HK-2 (cell line): Measurements from ENCODE around the gene GRIP1.

ENCODE experiments used
- DNase-seq: peaks from one replicate; pipeline ENCODE4 v3.0.0-alpha.2; 2018; ENCODE audit not compliant: unreplicated experiment

The GRIP1 gene

DNA sequence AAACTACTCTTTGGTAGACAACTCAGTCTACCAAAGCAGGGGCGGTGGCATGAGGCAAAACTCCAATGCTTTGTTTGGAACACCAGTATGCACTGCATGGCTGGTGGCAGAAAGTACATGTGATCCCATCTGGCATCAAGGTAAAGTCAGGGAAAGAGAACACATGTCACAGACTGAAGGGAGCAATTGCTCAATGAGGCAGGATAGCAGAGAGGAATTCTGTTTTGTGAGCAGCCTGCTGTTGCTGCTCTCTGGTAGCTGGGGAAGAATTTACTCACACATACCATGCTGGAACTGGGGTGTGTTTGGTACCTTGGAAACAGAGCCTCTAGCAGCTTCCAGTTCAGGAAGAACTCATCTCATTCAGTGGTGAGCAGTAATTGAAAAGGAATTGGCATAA lies 291.8 kb downstream of the GRIP1 start:
- DNase-seq = no peak

DNA sequence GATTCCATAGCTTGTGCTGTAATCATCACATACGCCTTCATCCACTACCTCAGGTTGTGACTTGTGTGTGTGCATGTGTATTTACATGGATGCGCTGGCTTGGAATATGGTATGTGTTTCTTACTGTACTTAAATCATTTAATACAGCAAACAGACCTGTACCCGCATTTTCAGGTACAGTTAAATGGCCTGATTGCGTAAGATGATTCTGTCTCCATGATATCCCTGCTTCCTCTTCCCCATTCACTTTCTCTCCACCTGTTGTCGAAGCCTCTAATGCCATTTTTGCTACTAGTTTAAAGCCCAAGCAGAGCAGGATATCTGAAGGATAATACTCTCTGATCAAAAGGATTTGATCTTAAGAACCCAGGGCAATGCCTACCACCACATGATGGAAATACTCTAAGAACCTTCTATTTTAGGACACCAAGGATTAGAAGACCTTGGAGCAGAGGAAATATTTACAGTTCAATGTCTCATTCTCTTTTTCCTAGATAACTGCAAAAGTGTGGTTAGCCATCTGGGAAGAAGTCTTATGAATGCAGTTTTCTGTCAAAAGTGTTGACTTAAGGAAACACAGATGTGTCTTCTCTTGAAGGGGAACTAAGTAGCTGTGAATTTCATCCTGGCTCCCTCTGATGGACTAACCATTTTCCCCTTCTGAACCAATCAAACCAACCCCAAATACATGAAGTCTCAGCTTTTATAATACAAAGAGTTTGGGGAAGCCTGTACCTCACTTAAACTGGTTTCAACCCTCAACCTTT lies 297.9 kb downstream of the GRIP1 start:
- no peak for DNase-seq

DNA sequence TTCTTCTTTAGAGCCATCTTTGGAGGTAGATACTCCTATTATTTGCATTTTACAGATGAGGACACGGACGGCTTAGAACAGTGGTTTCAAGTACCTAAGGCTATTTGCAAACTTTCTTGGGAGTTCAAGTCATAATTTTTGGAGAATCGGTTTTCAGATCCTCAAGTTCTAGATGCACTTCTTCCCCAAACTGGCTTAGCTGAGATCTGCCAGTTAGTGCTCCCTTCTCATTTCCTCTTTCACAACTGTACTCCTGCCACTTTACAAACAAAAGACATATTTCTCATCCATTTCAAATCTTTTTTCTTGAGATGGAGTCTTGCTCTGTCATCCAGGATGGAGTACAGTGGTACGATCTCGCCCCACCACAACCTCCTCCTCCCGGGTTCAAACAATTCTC lies 299.3 kb downstream of the GRIP1 start:
- no peak for DNase-seq

DNA sequence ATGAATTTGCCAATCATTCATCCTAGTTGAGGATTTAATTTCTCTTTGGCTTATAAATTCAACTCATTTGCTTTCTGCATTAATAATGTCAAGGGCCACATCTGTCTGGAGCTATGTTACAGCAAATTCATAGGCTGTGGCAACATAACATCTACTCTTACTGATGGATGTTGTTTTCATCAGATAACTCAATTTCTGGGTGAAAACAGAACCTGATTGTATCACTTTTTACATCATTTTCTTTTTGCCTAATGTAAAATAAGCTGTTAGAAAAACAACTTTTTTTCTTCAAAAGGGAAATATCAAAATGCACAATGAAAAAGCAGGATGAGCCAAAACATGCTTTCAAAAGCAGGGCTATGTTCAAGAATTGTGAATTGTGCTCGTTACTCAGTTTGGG lies 303.3 kb downstream of the GRIP1 start:
- no peak for DNase-seq

DNA sequence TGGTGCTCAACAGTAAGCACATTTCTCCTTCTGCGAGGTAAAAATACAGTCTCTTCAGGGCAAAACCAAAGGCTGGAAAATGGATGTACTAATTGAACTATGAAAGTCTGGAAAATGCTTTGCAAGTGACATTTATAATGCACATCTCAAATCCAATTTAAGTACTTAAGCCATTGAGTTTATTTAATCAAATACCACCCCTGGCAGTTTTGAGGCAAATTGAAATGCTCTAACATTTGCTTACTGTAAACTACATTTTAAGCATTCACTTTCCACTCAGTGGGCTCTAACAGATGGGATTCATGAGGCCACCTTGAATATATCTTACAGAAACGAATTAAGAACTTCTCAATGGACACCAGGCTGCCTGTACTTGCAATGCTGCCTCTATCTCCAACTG lies 306.9 kb downstream of the GRIP1 start:
- DNase-seq = no peak

DNA sequence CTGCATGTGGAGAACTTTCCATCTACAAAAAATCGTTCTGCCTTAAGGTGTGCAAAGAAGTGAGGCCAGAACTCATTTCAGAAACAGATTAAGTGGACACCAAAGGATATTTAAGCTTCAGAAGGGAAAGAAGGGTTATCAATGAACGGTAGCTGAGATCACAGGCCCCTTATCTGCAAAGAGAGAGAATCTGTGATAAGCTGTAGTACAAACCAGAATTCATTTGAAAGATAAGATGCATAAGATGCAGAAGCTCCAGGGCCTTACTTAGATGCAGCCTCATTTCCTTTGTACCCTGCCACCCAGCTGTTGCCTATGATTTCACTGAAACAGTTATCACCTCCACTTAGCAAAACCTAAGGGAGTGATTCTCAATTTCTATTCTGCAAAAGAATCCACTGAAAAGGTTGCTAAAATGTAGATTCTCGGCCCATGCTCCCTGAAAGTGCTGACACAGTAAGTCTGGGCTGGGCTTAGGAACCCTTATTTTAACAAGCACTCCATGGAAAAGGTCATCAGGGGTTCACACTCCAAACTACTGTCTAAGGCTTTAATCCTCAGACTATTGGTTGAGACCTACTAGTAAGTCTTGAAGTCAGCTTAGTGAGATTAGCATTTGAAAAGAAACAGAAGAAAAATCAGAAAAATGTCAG lies 311.7 kb downstream of the GRIP1 start:
- DNase-seq = no peak

DNA sequence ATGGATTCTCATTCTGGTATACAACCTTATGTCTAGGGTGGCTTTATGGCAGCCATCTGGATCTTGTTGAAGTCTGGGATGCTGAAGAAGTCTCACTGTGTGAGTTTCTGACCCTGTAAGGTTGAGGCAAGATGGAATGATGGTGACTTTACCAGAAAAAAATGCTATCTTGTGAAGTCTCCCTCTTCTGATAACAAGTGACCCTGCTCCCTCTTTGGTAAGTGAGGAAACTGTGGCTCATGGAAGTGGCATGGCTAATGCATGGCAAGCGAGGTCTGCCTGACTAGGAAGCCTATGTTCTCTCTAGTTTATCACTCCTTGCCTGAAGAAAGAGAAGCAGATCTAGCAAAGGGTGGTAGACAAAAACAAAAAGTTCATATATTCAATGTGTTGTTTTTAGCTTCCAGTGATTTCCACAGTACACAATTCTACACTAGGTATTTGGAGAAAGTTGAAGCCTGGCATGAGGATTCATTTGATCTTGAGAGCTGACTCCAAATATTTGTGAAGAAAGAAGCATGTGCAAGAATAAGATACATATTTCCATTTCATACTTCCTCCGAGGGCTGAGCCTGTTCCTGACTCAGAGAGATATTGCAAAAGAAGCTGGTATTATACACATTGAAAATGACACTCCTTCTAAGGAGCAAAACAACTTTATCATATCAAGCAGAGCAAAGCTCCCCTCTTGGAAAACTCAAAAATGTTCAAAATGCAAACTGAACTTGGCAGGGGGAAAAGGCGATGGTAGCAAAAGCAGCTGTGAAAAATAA lies 313.0 kb downstream of the GRIP1 start:
- DNase-seq = no peak

DNA sequence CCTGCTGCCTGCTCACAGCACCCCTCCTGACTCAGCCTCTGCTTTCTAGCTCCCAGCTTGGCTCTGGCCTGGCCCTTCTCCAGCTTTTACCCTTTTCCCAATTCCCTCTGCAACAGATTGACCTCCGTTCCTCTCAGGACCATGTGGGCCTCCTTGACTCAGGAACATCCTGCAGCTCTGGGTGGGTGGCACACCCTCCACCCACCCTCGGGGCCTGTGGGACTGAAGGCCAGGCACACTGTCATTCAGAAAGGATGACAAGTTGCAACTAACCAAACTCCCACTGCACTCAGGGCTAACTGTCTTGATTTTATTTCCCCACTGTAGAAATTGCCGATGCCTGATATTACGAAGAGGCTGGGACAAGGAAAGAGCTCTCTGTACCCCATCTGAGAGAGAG lies 317.2 kb downstream of the GRIP1 start:
- no peak for DNase-seq

DNA sequence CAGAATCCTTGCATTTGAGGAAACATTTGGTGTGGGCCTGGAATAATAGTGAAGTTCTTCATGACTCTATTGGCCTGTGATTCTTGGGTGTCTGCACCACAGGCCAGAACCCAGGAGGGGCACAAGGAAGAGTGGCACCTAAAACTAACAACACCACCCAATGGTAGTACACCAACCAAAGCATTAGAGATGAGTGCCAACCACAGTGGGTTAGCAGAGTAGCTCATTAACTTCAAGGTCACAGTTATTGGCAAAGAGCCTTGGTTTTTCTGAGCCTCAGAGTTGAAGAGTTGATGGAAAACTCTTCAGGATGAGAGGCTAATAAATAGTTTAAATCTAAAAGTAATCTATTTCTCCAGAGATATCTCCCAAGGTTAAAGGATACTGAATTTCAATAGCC lies 319.6 kb downstream of the GRIP1 start:
- no peak for DNase-seq

DNA sequence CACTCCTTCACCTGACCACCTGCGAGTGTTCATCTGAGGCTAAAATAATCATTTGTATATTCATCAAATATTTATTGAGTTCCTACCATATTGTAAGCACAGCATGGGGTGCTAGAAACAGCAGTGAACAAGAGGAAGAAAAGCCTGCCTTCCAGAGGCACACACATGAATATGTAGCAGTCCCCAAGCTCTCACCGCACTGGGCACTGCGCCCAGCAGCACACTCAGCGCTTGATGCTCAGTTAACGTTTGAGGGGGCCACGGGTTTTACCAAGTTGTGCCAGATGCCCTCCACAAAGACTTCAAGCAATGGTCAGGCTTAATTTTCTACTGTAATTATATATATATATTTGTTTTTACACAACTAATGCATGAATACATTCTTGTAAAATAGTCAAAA lies 324.6 kb downstream of the GRIP1 start:
- DNase-seq = no peak

DNA sequence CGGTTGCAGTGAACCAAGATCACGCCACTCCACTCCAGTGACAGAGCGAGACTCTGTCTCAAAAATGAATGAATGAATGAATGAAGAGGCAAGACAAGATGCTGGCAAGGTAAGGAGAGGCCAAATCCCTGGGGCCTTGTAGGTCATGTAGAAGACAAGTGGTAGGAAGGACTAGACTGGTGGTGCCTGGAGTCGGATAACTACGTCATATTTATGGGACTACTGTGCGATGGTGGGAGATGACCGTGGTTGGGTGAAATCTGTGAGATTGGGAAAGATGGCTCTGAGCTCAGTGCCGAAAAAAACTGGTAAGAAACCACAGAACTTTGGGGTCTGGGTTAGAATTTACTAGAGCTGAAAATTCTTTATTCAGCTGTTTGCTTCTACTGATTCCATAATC lies 326.0 kb downstream of the GRIP1 start:
- no peak for DNase-seq

DNA sequence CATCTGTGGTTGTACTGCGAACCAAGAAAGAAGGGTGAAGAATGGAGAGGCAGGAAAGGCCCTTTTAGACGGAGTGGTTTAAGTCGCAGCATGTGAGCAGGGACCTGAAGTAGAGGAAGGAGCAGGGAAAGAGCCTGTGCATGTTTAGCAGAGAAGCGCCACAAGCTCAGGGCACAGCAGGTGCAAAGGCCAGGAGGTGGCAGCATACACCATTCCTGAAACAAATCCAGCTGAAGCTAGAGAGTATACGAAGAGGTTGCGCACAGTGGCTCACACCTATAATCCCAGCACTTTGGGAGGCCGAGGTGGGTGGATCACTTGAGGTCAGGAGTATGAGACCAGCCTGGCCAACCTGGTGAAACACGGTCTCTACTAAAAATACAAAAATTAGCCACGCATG lies 326.7 kb downstream of the GRIP1 start:
- peak; percentile 32 for DNase-seq

DNA sequence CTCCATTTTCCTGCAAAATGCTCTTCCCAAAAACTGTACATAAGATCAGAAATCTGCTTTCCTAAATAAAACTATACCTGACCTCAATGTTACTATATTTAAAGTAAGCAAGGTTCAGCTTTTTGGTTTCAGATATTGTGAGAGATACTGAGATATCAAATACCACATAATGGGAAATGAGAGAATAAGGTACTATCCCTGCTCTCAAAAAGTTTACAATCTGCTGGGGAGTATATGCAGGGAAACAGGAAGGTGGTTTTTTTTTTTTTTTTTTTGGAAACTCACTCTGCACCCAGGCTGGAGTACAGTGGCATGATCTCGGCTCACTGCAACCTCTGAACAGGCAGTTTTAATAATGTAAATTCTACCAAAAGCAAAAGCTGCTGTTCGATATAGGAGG lies 327.6 kb downstream of the GRIP1 start:
- no peak for DNase-seq

DNA sequence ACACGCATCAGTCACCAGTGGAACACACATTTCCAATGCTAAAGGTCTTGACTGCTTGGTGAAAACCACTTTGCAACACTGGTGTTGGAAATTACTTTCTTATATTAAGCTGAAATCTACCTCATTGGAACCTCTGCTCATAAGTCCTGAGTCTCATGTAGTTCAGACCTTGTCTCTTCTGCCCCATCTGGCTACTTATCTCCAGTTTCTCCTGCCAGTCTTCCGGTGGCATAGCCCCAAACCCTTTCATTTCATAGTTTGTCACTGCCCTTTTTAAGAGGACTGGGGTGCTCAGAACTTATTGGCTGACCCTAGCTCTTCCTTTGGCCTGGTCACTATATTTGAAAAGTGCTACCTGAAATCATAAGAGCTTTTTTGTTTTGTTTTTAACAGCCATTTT lies 332.9 kb downstream of the GRIP1 start:
- DNase-seq = no peak

DNA sequence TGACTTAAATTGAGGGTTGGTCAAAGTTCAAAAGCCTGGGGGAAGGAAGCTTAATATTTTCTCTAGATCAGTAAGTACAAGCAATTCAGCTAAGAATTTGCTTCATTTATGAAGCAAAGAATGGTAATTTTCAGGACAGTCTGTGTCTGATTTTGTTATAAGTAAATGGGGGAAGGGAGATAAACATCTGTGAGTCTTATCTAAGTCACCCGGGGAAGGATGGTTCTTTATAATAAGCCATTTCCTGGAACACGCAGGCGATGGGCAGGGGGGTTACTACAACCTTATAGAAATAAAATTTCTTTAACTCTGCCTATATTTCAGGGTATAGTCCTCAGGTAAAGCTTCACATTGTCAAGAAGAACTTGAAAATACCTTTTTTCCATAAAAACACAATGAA lies 333.7 kb downstream of the GRIP1 start:
- no peak for DNase-seq

DNA sequence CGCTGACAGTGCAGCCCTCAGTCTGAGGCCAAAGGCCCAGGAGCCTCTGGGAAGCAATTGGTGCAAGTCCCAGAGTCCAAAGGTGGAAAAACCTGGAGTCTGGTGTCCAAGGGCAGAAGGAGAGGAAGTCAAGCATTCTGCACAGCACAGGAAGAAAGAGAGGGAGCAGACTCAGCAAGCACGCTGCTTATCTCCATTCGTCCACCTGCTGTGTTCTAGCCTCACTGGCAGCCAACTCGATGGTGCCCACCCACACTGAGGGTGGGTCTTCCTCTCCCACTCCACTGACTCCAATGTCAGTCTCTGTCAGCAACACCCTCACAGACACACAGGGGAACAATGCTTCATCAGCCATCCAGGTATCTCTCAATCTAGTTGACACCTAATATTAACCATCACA lies 337.8 kb downstream of the GRIP1 start:
- DNase-seq = no peak

DNA sequence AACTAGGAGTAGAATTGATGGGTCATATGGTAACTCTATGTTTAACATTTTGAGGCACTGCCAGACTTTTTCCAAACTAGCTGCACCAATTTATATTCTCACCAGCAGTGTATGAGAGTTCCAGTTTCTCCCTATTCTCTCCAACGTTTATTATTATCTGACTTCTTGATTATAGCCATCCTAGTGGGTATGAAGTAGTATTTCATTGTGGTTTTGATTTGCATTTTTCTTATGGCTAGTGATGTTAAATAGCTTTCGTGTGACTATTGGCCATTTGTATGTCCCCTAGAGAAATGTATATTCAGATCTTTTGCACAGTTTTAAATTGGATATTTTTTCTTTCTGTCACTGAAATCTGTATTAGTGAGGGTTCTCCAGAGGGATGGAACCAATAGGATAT lies 338.7 kb downstream of the GRIP1 start:
- no peak for DNase-seq

DNA sequence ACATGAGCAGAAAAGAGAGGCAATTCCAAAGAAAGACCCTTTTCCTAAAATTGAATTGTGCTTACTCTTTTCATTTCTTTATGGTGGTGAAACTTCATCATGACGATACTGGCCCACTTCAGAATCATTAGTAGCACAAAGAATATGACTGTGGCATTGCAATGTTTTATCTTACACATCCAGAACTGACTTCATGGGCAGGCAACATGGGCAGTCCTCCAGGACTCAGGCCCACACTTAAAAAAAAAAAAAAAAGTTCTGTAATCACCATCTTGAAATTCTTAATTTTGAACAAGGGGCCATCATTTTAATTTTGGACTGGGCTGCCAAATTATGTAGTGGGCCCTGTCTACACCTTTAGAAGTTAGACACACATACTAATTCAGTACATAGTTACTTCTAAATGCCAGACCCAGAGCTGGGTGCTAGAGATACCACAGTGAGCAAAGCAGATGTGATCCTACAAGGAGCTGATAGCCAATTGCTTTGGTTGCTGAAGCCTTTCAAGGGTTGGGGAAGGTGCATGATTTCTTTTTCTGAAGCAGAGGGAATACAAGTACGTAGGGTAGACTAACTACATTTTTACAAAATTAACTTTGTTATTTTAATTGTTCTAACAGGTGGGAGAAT lies 341.4 kb downstream of the GRIP1 start:
- DNase-seq = no peak

DNA sequence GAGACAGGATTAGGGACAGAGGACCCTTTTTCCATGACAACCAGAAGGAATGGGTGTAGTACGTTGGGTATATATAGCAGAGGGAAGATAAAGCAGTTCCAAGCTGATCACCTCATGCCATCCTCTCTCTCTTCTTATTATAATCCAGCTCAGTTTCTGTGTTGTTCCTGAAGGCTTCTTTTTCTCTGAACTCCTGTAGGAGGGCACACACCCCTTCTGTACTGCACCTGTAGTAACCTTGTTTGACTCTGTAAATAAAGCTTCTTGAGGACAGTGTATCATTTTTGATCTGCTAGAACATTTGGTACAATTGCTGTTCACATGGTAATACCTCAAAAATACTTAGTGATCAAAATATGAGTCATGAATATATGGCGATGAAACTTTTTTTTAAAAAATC lies 343.1 kb downstream of the GRIP1 start:
- no peak for DNase-seq

DNA sequence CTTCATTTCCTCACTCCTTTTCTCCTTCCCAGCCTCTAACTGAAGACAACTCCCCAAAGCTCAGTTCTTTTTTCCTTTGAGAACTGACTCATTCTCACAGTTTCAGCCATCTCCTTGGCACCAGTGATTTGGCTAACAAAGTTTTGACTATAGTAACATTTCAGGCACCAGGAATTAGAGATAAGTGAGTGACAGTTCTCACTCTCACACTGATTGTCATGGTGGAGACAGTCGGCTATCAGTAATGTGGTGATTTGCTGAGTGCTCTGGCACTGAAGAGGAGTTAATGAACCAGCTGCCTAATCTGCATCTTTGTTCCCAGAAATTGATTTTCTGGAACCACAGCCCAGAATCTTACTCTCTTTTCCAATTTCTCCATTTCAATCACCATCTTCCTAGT lies 347.1 kb downstream of the GRIP1 start:
- no peak for DNase-seq

DNA sequence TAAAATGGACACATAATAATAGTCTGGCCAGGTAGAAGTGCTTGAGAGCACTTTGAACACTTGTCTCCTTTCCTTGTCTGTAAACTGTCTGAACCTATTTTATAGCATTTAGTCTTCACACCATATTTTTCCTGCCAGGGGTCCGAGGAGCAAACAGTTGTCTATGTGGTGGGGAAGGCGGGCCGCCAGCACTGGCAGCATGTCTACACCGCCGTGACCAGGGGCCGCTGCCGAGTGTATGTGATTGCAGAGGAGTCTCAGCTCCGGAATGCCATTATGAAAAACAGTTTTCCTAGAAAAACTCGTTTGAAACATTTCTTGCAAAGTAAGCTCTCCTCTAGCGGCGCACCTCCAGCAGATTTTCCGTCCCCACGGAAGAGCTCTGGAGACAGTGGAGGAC lies 347.9 kb downstream of the GRIP1 start:
- no peak for DNase-seq

DNA sequence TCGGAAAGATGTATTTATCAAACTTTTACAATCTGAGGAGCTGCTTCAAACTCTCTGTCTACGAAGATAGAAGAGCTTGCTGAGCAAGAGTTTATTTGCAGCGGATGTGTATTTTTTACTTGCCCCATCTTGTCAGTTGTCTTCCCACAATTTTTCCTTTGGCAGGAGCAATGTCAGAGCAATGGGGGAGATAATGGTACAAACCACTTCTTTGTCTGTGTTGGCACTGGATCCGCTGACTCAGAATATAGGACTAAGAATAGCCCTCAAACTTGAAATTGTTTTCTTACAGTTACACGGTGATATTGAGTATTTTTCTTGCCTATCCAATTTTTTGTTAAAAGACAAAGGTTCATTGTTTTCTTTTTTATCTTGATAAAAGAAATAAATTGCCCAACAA lies 348.9 kb downstream of the GRIP1 start:
- DNase-seq = no peak

DNA sequence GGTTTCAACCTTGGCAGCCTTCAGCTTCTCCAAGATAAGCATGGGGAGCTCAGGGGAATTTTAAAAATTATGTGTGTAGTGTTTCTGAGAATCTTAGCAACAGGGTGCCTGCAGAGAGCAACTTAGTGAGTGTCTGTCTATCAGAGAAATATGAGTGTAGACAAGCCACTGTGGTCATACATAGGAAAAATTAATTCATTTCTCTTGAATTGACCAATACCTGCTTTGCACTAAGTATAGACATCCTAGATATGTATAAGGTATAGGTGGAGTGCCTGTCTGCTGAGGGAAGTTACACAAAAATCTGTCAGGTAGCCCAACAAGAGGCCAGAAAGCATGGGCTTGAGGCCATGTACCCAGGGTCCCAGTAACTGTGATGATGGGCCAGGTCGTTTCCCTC lies 355.9 kb downstream of the GRIP1 start:
- DNase-seq = no peak
